GM18519 (cell line): ENCODE data around the gene IGSF9B.

Source experiments
- ATAC-seq: cut with Tn5 transposase; IDR thresholded peaks from one replicate; pipeline ENCODE4 v1.9.1; 2021; ENCODE audit warnings: mild to moderate bottlenecking, moderate library complexity; ENCODE audit not compliant: unreplicated experiment, low FRiP score

IGSF9B gene

DNA sequence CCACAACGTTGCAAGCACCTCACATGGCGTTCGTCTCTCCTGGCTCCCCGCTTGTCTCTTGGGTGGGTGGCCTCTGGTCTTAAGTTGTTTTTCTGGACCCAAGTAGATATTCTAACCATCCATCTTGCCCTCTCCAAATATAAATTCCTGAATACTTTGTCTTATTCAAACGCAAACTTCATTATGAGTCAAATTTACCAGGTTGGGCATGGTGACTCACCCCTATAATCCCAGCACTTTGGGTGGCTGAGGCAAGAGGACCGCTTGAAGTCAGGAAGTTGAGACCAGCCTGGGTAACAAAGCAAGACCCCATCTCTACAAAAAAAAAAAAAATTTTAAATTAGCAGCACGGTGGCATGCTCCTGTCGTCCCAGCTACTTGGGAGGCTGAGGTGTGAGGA is 5.1 kb upstream of the IGSF9B start:
- no peak for ATAC-seq

DNA sequence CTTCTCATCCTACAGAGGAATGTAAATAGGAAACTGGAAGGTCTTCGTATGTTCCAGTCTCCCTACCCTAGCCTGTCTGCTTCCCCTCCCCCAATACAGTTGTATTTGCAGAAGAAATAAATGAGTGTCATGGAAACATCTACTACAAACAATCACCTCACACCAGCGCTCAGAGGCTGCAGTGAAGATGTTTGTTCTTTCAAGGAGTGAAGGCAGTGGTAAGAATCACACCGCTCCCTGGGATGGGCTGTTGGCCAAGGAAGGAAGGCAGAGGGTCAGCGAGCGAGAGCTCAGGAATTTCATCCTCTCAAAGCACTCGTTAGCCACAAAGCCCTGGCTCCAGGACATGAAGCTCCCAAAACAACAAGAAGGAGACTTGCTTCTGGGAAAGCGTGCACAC is 1.1 kb upstream of the IGSF9B start:
- ATAC-seq, result no peak

DNA sequence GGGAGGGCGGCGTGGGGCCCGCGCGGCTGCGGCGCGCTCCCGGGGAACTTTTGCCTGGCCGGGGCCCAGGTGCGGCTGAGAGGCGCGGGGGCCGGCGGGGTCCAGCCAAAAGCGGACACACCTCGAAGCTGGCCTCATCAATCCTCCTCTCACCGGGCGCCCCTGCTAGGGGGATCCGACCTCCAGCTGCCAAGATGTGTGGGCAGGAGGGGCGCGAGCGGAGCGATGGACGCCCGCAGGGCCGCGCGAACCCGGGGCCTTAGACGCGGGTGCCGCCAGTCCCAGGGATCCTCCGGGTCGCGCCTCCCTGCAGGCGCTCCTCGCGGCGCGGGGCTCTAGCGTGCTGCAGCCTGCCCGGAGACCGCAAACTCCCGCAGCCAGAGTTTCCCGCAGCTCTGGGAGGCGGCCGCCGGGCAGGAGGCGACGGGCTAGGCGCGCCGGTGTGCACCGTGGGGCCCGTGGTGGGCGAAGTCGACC is 785 bp downstream of the IGSF9B start:
- ATAC-seq, result no peak

DNA sequence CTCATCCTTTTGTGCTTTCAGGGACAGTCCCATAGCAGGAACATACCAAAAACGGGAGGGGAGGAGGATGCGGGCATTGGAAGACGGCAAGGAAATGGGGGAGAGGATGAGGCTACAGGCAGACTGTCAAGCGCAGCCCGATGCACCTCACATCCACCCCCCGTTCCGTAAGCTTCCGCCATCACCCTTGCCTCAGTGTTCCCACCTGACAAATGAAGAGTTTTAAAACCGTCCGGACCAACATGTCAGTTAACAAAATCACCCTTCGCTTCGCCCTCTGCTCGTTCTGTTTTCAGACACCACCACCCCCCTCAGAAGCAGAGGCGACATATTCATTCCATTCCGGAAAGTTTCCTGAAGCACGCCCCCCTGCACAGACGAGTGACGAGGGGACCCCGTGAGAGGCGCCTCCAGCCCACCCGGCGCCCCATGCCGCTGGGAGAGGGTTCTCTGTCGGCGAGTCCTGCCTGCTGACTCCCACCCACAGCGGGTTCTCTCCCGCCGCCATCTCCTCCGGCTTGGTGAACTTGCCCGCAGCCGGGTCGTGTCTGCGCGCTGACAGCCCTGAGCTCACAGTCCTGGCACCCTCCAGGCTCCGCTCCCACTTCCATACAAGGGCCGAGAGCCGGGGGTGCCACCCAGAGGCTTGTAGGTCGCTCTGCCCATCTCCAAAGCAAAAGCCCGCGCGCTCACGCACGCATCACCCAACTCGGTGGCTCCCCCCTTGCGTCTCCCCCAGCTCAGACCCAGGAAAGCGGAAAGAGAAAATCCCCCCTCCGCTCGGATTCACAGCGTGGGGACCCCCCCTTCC is 1.5 kb downstream of the IGSF9B start:
- ATAC-seq, result no peak

DNA sequence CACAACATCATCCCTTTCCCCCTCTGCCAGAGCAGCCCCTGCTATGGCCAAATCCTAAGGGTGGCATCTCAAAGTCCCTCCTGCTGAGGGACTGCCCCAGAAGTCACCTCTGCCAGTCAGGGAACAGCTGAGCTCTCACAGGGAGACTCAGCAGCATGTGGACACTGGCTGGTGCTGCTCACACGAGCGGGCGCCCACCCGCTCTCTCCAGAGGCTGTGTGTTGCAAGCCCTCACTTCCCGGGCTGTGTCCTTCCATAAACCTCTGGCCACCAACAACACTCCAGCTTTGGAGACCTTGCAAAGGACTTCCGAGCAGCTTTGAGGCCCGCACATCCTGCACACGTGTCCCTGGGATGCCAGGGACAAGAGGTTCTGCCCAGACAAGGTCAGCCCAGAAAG is 2.8 kb downstream of the IGSF9B start:
- no peak for ATAC-seq

DNA sequence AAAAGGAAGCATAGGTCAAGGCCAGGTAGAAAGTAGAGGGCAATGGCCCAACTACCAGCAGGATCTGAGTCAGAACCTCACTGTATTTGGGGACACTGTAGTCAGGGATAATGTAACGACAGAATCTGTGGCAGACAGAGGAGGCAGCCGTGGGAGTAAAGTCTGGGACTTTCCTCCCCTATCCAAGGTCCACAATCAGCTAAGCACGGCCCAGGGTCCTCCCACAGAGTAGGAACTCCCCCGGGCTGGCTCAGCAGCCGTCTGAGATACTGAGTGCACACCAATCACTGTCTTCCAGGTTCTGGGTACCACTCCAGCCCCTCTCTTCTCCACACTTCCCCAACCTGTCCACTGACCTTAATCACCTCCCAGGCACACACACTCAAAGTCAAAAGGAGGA is 3.2 kb downstream of the IGSF9B start:
- ATAC-seq, result no peak

DNA sequence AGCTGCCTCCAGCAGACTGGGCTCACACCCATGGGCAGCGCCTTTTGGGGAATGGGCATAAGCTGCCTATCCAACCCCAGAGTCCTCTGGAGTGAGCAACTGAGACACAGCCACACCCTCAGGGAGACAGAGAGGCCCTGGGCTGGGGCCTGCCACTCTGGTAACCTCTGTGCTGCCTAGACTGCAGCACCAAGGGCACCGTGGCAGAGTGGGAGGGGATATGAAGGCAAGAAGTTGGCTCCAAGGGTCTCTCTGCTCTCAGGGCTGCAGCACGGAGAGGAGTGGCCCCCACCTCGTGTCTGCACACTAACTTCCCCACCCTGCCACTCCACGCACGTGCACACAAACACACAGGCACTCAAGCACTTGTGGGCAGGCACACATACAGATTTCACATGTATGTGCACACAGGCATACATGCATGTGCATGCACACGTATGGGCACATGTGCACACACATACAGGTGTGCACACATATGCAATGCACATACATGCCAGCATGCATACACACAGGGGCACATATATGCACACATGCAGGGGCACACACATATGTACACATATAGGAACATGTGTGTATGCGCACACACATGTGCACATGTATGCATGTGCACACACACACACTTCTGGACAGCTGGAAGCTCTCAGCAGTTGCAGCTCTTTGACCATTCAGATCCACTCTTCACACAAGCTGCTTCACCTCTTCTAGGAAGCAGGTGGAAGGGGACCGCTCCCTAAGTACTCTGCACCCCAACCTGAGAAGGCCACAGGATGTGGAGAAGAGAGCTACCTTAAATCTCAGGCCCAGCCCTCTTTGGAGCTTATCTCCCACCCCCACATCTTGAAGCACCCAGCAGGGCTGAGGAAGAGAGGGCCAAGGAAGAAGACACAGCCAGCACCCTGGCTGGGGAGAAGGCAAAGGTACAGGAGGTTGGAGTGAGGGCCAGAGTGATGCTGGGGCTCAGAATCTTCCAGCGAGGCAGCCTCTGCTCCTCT is 4.3 kb downstream of the IGSF9B start:
- ATAC-seq, result no peak

DNA sequence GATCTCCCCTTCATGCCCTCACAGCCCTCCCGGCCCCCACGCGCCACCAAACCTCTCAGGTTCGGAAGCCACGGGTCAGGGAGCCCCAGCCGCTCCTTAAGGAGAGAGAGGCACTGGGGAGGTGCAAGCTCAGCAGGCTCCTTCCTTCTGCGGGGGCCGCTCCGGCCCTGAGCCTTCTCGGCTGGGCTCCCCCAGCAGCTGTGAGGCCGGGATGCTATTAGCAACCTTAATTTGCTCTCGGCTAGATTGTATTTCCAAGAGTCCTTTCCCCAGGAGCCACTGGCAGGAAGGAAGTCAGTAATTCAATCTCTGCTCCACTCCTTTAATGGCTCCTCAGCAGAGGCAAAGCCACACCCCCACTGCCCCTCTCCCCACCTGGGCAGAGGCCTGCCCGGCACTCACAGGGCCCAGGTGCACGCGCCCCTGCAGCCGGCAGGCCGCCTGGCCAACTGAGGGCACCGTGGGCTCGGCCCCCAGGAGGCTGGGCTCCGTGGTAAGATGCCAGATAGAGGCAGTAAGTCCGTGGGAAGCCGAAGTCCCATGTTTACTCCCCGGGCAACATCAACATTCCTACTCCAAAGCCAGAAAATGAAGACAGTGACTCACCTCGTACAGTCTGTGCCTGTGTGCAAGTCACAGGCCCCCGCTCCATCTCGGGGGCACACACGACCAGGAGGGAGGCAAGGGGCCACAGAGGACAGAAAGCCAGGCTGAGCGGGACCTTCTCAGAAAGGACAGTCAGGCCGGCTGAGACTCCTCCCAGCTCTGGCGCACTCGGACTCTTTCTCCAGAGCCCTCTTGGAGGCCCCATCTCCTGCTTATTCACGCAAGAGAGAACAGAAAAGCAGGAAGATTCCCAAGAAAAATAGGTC is 5.2 kb downstream of the IGSF9B start:
- ATAC-seq, result no peak

DNA sequence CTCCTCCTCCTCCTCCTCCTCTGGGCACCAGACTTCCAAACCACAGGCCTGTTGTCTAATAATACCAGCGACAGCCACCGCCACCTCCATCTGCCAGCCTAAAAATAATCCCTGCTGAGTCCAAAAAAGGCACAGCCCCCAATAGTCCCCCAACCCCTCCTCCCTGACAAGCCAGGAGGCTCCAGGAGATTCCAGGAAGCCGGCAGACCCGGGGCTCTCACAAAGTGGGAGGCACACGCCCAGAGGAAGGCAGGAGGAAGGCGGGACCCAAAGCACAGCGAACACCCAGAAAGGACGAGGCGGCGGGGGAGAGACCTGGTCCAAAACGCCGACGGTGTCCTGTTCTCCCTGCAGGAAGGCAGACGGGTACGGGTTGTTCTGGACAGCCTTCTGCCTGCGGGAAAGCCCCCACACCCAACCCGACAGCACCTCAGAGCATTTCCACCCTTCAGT is 5.9 kb downstream of the IGSF9B start:
- no peak for ATAC-seq

DNA sequence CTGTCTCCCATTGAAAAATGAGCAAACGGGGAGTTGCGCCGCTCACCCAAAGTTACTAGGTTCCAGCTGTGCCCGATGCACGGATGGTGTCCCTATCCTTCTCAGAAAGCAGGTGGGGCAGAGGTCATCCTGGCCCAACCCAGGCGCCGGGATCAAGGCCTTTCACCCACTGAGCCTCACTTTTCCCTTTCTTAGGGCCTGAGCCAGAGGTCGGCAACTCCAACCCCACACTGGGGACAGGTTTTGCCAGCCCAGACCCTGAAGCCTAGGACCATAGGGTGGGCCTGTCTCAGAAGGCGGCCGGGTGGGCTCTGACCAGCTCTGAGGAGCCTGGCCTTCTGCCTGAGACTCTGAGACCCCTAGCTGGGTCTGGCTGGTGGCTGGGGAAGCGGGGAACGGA is 6.3 kb downstream of the IGSF9B start:
- no peak for ATAC-seq

DNA sequence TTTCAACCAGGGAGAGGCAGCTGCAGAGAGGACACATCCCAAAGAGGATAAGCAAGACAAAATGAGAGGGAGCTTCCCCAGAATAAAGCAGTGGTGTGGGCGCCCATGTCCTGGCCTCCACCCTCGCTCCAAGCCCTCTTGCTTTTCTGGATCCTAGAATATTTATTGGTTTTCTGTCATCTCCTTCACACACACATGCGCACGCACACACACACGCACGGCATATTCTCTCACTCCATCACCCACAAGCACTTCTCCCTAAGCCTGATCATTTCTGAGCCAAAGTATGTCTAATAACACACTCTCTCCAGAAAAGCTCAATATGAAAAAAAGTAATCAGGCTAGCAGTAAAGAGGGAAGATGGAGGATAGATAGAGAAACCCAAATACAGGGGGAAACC is 7.6 kb downstream of the IGSF9B start:
- ATAC-seq, result no peak

DNA sequence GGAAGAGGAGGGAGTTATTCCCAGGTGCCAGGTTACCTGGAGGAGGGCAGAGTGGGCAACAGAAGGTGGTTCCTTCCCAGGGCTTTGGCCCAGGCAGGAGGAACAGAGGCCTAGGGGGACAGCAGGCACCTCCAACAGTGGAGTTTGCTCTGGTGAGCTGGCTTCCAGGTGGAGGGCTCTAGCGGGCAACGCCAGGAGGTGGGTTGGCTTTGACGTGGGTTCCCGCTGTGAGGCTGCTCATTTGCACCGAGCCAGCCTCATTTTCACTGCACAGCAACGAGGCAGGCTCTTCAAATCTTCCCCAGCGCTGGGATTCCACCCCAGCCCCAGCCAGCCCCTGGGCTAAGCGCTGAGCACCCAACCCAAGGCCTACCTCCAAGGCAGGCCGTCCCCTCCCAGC is 8.1 kb downstream of the IGSF9B start:
- ATAC-seq, result no peak

DNA sequence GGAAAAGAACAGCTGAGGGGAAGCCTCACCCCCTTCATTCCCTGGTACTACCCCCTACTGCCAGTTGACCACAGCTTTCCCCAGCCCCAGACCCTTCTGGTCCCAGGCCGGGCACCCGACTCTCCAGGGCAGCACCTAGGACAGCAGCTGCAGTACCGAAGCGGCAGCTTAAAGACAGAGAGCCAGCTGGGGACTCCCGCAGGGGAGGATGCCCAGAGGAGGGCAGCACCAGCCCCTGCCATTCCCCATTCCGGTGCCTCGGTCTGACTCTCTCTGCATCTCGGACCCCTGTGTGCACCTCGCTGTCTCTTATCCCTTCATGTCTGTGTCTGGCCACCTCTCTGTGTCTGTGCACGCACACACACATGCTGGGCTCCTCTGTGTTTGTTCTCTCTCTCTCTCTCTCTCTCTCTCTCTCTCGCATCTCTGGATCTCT is 9.4 kb downstream of the IGSF9B start:
- no peak for ATAC-seq

DNA sequence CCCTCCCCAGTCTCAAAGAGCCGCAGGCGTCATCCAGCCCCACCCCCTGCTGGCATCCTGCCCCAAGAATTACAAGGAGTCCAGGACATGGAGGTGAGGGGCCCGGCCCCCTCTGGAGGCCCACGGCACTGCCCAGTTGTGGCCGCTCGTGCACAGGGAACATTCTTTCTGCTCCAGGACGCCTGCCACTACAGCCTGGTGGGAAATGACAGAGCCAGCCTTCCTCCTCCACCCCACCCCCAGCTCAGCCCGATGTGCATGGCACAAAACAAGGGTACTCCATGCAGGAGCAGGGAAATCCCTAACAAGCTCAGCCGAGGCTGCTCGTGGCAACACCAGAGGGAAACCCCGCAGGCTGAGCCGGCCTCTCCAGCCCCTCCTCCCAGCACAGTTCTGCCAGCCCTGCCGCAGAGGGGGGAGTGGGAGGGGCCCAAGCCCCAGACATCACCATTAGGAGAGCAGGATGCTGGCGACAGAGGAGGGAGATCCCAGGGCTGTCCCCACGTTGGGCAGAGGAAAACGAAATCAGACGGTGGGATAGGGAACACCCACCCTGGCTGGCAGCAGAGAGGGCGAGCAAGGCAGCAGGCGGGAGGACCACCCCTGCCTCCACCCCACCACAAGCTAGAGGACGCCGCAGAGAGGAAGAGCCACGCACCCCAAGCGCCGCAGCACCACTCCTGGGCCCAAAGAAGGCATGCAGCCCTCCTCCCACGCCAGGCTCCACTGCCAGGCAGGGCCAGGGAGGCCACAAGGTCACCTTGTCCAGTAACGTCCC is 10.0 kb downstream of the IGSF9B start:
- ATAC-seq, result no peak

DNA sequence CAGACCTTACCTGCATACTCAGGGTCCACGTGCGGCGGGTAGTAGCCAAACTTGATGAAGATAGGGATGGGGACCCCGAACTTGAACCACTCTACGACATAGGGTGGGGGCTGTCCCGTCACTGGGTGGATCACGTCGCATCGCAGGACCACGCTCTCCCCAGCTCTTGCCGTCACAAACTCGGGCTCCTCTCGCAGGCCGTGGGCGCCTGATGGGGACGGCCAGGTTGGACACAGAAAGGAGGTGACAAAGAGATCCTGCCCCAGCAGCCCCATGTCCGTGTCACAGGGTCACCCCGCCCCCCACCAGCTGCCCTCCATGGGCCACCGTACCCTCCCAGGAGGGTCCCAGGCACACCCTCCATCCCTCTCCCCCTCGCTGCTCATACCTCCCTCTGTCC is 10.7 kb downstream of the IGSF9B start:
- ATAC-seq, result no peak

DNA sequence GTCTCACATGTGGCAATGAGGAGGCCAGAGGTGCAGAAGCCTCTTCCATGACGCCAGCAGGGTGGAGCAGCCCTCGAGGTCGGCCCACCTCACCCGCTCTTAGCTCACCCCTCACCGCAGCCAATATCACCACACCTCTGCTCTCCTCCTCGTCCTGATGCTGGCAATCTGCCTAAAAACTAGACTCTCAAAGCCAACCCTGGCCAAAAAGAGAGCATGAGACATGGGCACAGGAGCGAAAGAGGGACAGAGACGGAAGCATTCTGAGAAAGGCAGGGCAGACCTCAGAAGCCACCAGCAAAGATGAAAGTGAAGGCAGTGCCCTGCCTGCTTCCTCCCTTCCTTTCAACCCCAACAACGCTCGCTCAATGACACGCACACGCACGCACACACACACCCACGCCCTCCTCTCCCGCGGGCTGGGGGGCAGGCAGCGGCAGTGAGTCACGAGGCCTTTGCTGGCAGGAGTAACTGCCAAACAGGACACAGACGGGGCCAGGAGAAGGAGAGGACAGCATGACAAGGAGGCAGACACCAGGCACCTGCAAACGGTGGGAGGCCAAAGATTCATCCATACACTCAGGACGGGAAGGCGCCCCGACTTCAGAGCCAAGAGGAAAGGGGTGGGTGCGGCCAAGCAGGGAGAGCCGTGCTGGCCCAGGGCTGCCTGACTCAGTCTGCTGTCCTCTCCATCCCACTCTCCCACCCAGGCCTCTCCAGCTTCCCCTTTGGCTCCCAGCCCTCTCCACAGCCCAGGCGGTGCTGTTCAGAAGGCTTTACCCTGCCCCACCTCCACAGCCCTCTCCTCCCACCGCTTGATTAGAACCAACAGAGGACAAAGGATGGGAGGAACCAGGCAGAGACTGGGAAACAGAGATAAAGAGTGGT is 11.4 kb downstream of the IGSF9B start:
- no peak for ATAC-seq

DNA sequence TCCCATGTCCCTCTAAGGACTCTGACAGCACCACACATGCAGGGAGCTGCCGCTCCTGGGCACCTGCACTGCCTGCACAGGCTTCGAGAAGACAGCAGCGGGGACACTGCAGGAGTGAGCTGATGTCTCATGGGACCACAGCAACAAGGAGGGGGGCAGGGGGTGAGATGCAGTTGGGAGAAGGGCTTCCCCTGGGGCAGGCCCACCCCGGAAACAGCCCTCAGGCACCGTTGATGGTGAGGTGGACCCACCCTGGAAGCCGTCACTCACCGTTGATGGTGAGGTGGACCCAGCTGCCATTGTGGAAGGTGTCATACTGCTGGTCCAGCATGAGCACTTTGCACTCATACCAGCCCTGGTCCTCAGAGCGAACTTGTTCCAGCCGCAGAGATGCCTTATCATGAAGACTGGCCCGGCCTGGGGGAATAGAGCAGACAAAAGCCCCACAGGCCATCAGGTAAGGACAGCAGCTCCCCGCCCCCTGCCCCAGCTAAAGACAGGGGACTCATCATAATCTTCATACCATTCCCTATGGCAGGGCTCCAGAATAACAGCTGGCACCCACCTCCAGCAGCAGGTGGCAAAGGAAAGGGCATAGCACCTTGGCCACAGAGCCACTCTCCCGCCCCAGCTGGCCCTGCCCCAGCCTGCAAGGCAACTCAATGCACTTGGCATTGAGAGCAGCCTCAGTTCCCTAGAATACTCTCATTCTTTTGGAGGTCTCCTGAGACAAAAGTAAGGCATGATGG is 12.6 kb downstream of the IGSF9B start:
- no peak for ATAC-seq

DNA sequence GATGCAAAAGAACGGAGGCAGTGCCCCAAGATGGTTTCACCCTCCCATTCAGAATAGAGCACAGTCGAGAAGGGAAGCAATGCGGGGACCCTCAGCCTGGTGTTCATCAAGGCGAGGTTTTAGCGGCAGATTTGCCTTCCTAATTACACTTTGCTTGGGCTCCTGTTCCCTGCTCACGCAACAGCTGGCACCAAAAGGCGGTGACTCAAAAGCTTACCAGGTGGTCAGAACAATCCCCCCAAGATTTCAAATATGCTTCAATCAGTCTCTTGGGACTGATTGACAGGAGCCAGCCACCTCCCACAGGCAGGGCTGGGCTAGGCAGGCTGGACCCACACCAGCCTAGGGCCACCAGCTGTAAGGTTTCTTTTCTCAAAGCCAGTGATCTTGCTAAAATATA is 14.2 kb downstream of the IGSF9B start:
- ATAC-seq, result no peak
